Globus pallidus (tissue), 1 donor: ENCODE measurements around the gene CDC37.
"Not testable (repeated sequence)": the region's sequence is repeated elsewhere in the genome, so short reads cannot be mapped to it uniquely, and the experiment has no call there.

Experiments used
- DNase-seq: peaks from one replicate; pipeline ENCODE4 v3.0.0-alpha.2; 2015; ENCODE audit warnings: low spot score

The CDC37 gene

GRCh38 chr19:10419646-10420443, 16.5 kb upstream of the CDC37 start:
- no peak for DNase-seq

- no peak for DNase-seq
These were observed 15.9 kb upstream of the CDC37 start for GRCh38 chr19:10419200-10419645.

- DNase-seq: no peak
These were observed 15.3 kb upstream of the CDC37 start for GRCh38 chr19:10418485-10419199.

GRCh38 chr19:10418235-10418484, 14.8 kb upstream of the CDC37 start:
- no peak for DNase-seq

- DNase-seq: no peak
These were observed 14.3 kb upstream of the CDC37 start for GRCh38 chr19:10417541-10418234.

GRCh38 chr19:10416380-10417257, 13.3 kb upstream of the CDC37 start:
- DNase-seq: peak; percentile 47

- DNase-seq: no peak
These were observed 12.7 kb upstream of the CDC37 start for GRCh38 chr19:10416083-10416379.

- no peak for DNase-seq
These were observed 9.1 kb upstream of the CDC37 start for GRCh38 chr19:10412257-10412977.

- DNase-seq: not testable (repeated sequence)
These were observed 7.9 kb upstream of the CDC37 start for GRCh38 chr19:10411224-10411623.

GRCh38 chr19:10408511-10409283, 5.4 kb upstream of the CDC37 start:
- peak; percentile 51 for DNase-seq

- DNase-seq: no peak
These were observed 3.8 kb upstream of the CDC37 start for GRCh38 chr19:10407096-10407495.

GRCh38 chr19:10406191-10406590, 2.8 kb upstream of the CDC37 start:
- DNase-seq: no peak

GRCh38 chr19:10404888-10405820, 1.8 kb upstream of the CDC37 start:
- DNase-seq: no peak

GRCh38 chr19:10402441-10403038, 802 bp downstream of the CDC37 start:
- DNase-seq: no peak

- no peak for DNase-seq
These were observed 3.5 kb downstream of the CDC37 start for GRCh38 chr19:10399878-10400277.

GRCh38 chr19:10399340-10399739, 4.0 kb downstream of the CDC37 start:
- DNase-seq: not testable (repeated sequence)

- DNase-seq: no peak
These were observed 4.5 kb downstream of the CDC37 start for GRCh38 chr19:10398819-10399218.

GRCh38 chr19:10395917-10396316, 7.4 kb downstream of the CDC37 start:
- DNase-seq: no peak

- no peak for DNase-seq
These were observed 7.9 kb downstream of the CDC37 start for GRCh38 chr19:10395436-10395835.
